Activated CD8-positive, alpha-beta memory T cell treated with anti-CD3 and anti-CD28 coated beads, Interleukin-2, amount 10 ng/mL, durations not matched to agents 7 days and 5 days (primary cell): ENCODE data around the gene VPS33A. TPM values are rescaled to one million over a fixed set of nuclear protein-coding genes. Genes with fewer than 3 reads are reported as not detected.
A peak's percentile ranks its signal among the peaks of the same experiment; 100 is the strongest.
"Not testable (repeated sequence)": the region's sequence is repeated elsewhere in the genome, so short reads cannot be mapped to it uniquely, and the experiment has no call there.

Experiments used
- ATAC-seq: fragments of 150-1000 bp; cut with Tn5 transposase; one replicate; pipeline ENCODE4 v1.10.0; 2021; ENCODE audit warnings: moderate library complexity
- CTCF ChIA-PET: fragments of 350-600 bp; sonication (Branson Sonifier 250); formaldehyde crosslinking; loops from one replicate; lab custom pipeline; 2021; ENCODE audit warnings: antibody characterized with exemption; lab: Charles Lee
- DNase-seq: peaks from one replicate; pipeline ENCODE4 v3.0.0-alpha.2; 2020
- H3K27ac Mint-ChIP-seq: one replicate; pipeline ENCODE4 v1.8.0; 2021; ENCODE audit warnings: mild to moderate bottlenecking, mixed read lengths
- H3K27me3 Mint-ChIP-seq: one replicate; pipeline ENCODE4 v1.8.0; 2021; ENCODE audit warnings: mixed read lengths
- H3K36me3 Mint-ChIP-seq: one replicate; pipeline ENCODE4 v1.8.0; 2021; ENCODE audit warnings: mild to moderate bottlenecking, mixed read lengths
- H3K4me1 Mint-ChIP-seq: one replicate; pipeline ENCODE4 v1.8.0; 2021; ENCODE audit warnings: mixed read lengths
- H3K4me3 Mint-ChIP-seq: one replicate; pipeline ENCODE4 v1.8.0; 2021; ENCODE audit warnings: mild to moderate bottlenecking, moderate library complexity, mixed read lengths
- H3K9me3 Mint-ChIP-seq: one replicate; pipeline ENCODE4 v1.8.0; 2022; ENCODE audit warnings: low read depth, mixed read lengths
- total RNA-seq, 2 experiments: library from RNA; stranded (reverse); gene quantifications; one replicate each; pipeline ENCODE4 v1.2.3, GENCODE V29; 2021

The VPS33A gene
- total RNA-seq, 2 experiments from 2014 or later = 26.2 to 37.3 TPM

- H3K36me3 Mint-ChIP-seq = peaks cover 25% of the 10 kb centered on the region
- H3K4me1 Mint-ChIP-seq = peaks cover 10% of the 10 kb centered on the region
- H3K4me3 Mint-ChIP-seq = no peak overlapping the region
- no peak overlapping the region for H3K27ac Mint-ChIP-seq
- ATAC-seq (no peak), DNase-seq (no peak)
- H3K9me3 Mint-ChIP-seq = no peaks in the 10 kb centered on the region
- peaks cover 26% of the 10 kb centered on the region for H3K27me3 Mint-ChIP-seq
- CTCF ChIA-PET = interaction anchor here (0.5 kb wide), 1 partner anchor 156 kb away, joined by 3 read pairs; no protein-coding TSS in a partner anchor
These were observed 58.9 kb downstream of the VPS33A start for GRCh38 chr12:122207391-122207790.

DNA sequence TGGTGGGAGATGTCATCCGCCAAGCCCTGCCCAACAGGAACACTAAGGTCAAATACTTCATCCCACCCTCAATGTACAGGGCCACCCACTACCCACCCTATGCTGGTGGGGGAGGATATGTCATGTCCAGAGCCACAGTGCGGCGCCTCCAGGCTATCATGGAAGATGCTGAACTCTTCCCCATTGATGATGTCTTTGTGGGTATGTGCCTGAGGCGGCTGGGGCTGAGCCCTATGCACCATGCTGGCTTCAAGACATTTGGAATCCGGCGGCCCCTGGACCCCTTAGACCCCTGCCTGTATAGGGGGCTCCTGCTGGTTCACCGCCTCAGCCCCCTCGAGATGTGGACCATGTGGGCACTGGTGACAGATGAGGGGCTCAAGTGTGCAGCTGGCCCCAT lies 59.3 kb downstream of the VPS33A start:
- DNase-seq (no peak), ATAC-seq (no peak)
- Mint-ChIP-seq H3K27ac (no peak overlapping the region), H3K4me1 (peaks cover 10% of the 10 kb centered on the region), H3K36me3 (peaks cover 22% of the 10 kb centered on the region), H3K4me3 (no peak overlapping the region), H3K27me3 (peaks cover 27% of the 10 kb centered on the region), H3K9me3 (no peaks in the 10 kb centered on the region)
- CTCF ChIA-PET = no interaction called here

DNA sequence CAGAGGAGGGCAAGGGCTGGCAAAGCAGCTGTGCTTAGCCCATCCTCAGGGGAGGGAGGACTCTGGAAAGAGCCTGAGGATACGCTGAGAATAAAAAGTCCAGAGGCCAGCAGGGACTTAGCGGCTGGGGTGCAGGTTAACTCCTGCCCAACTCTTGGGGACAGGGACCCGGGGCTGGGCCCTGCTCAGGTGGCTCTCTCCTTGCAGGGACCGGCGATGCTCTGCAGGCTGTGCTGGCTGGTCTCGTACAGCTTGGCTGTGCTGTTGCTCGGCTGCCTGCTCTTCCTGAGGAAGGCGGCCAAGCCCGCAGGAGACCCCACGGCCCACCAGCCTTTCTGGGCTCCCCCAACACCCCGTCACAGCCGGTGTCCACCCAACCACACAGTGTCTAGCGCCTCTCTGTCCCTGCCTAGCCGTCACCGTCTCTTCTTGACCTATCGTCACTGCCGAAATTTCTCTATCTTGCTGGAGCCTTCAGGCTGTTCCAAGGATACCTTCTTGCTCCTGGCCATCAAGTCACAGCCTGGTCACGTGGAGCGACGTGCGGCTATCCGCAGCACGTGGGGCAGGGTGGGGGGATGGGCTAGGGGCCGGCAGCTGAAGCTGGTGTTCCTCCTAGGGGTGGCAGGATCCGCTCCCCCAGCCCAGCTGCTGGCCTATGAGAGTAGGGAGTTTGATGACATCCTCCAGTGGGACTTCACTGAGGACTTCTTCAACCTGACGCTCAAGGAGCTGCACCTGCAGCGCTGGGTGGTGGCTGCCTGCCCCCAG lies 60.0 kb downstream of the VPS33A start:
- H3K9me3 Mint-ChIP-seq = no peaks in the 10 kb centered on the region

DNA sequence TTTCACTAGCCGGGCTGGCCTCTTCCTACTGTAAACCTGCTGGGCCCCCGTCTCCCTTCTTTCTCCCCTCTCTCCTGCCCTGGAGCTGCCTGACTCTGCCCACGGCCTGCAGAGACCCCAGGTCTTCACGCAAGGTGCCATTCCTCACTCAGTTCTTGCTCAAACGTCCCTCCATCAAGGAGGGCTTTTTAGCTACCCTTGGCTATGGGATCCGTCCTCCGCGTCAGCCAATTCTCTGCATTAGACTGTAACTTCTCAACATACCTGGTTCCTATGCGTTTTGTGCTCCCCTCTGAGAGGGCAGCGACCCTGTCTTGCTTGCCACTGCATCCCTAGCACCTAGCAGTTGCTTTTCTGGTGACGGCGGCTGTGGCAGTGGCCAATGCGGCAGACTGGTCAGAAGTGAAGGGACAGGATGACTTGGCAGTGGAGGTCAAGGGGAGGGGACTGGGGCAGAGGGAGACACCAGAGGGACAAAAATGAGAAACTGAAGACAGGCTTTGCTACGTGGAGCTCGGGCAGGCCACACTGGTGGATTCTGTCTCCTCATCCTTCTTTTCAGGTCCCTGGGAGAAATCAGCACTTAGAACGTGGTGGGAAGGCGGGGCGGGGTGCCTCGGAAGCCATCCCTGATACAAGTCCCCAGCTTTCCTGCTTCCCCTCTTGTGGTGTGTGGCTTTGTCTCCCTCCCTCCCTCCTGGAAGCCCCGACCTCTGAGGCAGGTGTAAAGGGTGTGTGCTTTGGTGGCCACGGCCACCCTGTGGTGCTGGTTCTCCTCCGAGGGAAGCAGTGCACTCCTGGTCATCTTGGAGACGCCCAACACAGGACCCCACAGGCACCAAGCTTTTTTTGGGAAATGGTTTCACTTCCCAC lies 61.0 kb downstream of the VPS33A start:
- Mint-ChIP-seq H3K9me3 (no peaks in the 10 kb centered on the region), H3K27me3 (peaks cover 34% of the 10 kb centered on the region), H3K27ac (no peak overlapping the region), H3K4me1 (peaks cover 10% of the 10 kb centered on the region), H3K36me3 (peaks cover 14% of the 10 kb centered on the region), H3K4me3 (peak overlapping the region; percentile 27)
- CTCF ChIA-PET = interaction anchor here (0.7 to 1.2 kb wide), 6 partner anchors 15 to 287 kb away, joined by 3 to 4 read pairs (median 3); partner anchors contain the start of gene CFAP251
- ATAC-seq (no peak), DNase-seq (no peak)

More for the DNA sequence above, 60.0 kb downstream of the VPS33A start:
- no peak overlapping the region for H3K4me3 Mint-ChIP-seq
- DNase-seq = no peak
- peaks cover 16% of the 10 kb centered on the region for H3K36me3 Mint-ChIP-seq
- H3K4me1 Mint-ChIP-seq = peaks cover 10% of the 10 kb centered on the region
- CTCF ChIA-PET = interaction anchor here (1.2 kb wide), 1 partner anchor 82 kb away, joined by 3 read pairs; no protein-coding TSS in a partner anchor
- peaks cover 31% of the 10 kb centered on the region for H3K27me3 Mint-ChIP-seq
- ATAC-seq = no peak
- no peak overlapping the region for H3K27ac Mint-ChIP-seq

- no peaks in the 10 kb centered on the region for H3K9me3 Mint-ChIP-seq
- DNase-seq (no peak), ATAC-seq (peak; percentile 6)
- peaks cover 42% of the 10 kb centered on the region for H3K27me3 Mint-ChIP-seq
- H3K4me3 Mint-ChIP-seq = peak overlapping the region; percentile 27
- H3K27ac Mint-ChIP-seq = no peak overlapping the region
- H3K4me1 Mint-ChIP-seq = peaks cover 10% of the 10 kb centered on the region
- CTCF ChIA-PET = interaction anchor here (0.5 to 1.6 kb wide), 8 partner anchors 11 to 286 kb away, joined by 3 to 5 read pairs (median 3); partner anchors contain the start of gene CFAP251
- H3K36me3 Mint-ChIP-seq = peaks cover 7% of the 10 kb centered on the region
These were observed 61.9 kb downstream of the VPS33A start for GRCh38 chr12:122204167-122205052.

DNA sequence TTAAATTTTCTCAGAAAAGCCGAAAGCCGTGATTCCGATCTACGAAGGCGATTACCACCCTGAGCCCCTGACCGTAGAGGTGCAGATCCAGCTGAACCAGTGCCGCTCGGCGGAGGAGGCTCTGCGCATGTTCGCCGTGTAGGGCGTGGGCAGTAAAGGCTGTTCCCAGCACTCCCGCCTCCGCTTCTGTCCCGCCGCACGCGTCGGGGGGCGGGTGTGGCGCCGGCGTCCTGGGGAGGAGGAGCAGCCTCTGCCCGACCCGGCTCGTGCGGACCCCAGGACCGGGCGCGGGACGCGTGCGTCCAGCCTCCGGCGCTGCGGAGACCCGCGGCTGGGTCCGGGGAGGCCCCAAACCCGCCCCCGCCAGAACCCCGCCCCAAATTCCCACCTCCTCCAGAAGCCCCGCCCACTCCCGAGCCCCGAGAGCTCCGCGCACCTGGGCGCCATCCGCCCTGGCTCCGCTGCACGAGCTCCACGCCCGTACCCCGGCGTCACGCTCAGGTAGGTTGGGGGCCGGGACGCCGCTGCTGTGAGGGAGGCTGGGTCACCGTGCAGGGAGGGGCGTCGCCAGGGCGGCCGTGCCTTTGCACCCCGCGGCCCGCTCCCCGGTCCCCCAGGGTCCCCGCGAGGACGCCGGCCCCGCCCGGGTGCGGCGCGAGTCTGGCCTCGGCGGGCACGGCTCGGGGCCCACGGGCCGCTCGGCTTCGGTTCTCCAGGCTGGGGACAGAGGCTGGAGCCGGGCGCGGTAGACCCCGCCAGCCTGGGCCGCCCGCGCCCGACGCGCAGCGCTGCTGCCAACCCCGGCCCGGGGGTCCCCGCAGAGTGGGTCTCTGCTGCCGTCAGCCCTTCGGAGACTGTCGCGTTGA lies 62.8 kb downstream of the VPS33A start, which contains the start of gene B3GNT4:
TSS of gene B3GNT4 (plus strand) at position 409 of the 866 bp plus-strand sequence. CDS start 910 bp downstream, outside the sequence.
- CTCF ChIA-PET = interaction anchor here (0.9 to 1.6 kb wide), 4 partner anchors 12 to 63 kb away, joined by 3 to 5 read pairs (median 4); no protein-coding TSS in a partner anchor
- no peaks in the 10 kb centered on the region for H3K9me3 Mint-ChIP-seq
- no peak within 1 kb of the TSS for H3K27ac Mint-ChIP-seq
- H3K27me3 Mint-ChIP-seq = peaks cover 42% of the 10 kb centered on the region
- H3K36me3 Mint-ChIP-seq = peaks cover 5% of the 10 kb centered on the region
- DNase-seq (peak; percentile 70), ATAC-seq (peak; percentile 83)
- H3K4me1 Mint-ChIP-seq = peaks cover 10% of the 10 kb centered on the region
- H3K4me3 Mint-ChIP-seq = peak within 1 kb of the TSS; percentile 71

GRCh38 chr12:122202811-122203210 lies 63.5 kb downstream of the VPS33A start:
- Mint-ChIP-seq H3K27me3 (peaks cover 46% of the 10 kb centered on the region), H3K4me1 (peaks cover 13% of the 10 kb centered on the region), H3K4me3 (peak overlapping the region; percentile 71)
- H3K36me3 Mint-ChIP-seq, ATAC-seq, DNase-seq, H3K27ac Mint-ChIP-seq, H3K9me3 Mint-ChIP-seq: not testable (repeated sequence)
- CTCF ChIA-PET = interaction anchor here (0.9 to 1.6 kb wide), 3 partner anchors 11 to 64 kb away, joined by 3 to 4 read pairs (median 3); no protein-coding TSS in a partner anchor

GRCh38 chr12:122202017-122202416 lies 64.3 kb downstream of the VPS33A start:
- Mint-ChIP-seq H3K36me3 (no peaks in the 10 kb centered on the region), H3K9me3 (no peaks in the 10 kb centered on the region), H3K27ac (no peak overlapping the region), H3K4me1 (peaks cover 18% of the 10 kb centered on the region), H3K27me3 (peaks cover 54% of the 10 kb centered on the region), H3K4me3 (no peak overlapping the region)
- DNase-seq (no peak), ATAC-seq (no peak)
- CTCF ChIA-PET = interaction anchor here (1.0 to 1.1 kb wide), 2 partner anchors 10 to 43 kb away, joined by 3 read pairs; no protein-coding TSS in a partner anchor

DNA sequence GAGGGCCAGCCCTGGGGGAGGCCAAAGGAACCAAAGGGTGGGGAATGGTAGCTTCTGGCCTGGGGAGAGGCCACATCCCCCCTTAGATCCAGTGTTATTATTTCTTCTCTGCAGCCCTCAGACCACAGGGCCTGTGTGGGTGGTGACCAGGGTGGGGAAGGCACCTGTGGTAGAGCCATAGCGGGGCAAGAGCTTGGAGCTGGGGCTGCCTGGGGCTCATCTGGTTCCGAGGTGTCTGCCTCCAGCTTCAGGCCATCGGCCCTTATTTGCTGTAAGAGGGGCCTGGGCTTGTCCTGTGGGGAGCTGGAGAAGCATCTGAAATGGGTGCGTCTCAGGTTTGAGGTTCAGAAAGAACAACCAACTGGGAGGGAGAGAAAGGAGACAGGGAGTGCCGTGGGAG lies 64.9 kb downstream of the VPS33A start:
- Mint-ChIP-seq H3K4me1 (peaks cover 18% of the 10 kb centered on the region), H3K36me3 (no peaks in the 10 kb centered on the region), H3K27me3 (peaks cover 57% of the 10 kb centered on the region), H3K9me3 (no peaks in the 10 kb centered on the region), H3K4me3 (no peak overlapping the region), H3K27ac (no peak overlapping the region)
- CTCF ChIA-PET = interaction anchor here (1.0 to 1.1 kb wide), 2 partner anchors 10 to 44 kb away, joined by 3 read pairs; no protein-coding TSS in a partner anchor
- ATAC-seq = no peak
- DNase-seq = no peak

DNA sequence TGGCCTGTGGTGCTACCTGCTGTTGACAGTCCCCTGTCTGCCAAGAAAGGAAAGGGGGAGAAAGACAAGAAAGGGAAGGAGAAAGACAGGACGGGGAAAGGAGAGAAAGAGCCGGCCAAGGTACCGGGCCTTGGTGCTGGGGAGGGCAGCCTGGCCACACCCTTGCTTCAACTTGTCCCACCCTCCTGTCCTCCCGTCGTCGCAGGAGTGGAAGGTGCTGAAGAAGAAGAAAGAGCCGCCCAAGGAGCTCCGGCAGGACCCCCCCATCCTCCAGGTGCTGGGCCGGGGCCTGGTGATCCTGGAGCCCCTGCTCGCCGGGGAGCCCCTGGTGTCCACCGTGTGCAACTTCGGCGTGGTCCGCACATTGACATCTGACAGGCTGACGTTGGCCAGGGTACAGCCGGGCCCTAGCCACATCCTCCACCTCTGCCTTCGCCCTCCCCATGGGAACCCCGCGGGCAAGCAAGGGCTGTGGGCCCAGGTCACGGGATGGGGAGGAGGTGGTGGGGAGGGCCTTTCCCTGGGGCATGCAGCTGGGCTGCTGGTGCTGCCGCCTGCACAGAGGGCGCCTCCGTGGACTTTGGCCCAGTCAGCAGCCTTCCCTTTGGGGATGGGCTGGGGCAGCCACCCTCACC lies 65.6 kb downstream of the VPS33A start:
- H3K4me3 Mint-ChIP-seq = no peak overlapping the region
- H3K9me3 Mint-ChIP-seq = no peaks in the 10 kb centered on the region
- H3K4me1 Mint-ChIP-seq = peaks cover 18% of the 10 kb centered on the region
- no peak for ATAC-seq
- CTCF ChIA-PET = no interaction called here
- no peak overlapping the region for H3K27ac Mint-ChIP-seq
- DNase-seq = no peak
- no peaks in the 10 kb centered on the region for H3K36me3 Mint-ChIP-seq
- peaks cover 58% of the 10 kb centered on the region for H3K27me3 Mint-ChIP-seq
